Osteoblast (primary cell): ENCODE results near the gene SPAG6. TPM values are rescaled to one million over a fixed set of nuclear protein-coding genes. Genes with fewer than 3 reads are reported as not detected.

Experiments
- DNase-seq: peaks from one replicate; pipeline ENCODE4 v3.0.0; 2011; ENCODE audit warnings: low spot score, mixed read lengths; ENCODE audit not compliant: insufficient read length; ENCODE audit errors: missing footprints
- H2AFZ ChIP-seq: 2 replicates; pipeline ENCODE4 v1.6.0; 2011; ENCODE audit warnings: mild to moderate bottlenecking, low read length
- H3K27ac ChIP-seq: 2 replicates; pipeline ENCODE4 v1.5.1; 2011; ENCODE audit warnings: mild to moderate bottlenecking, low read depth, low read length, moderate library complexity
- H3K27me3 ChIP-seq: 2 replicates; pipeline ENCODE4 v1.6.0; 2012; ENCODE audit warnings: mild to moderate bottlenecking, control low read depth, inconsistent platforms, low read length, moderate library complexity; ENCODE audit not compliant: insufficient read depth
- H3K36me3 ChIP-seq: 2 replicates; pipeline ENCODE4 v1.5.1; 2011; ENCODE audit warnings: mild to moderate bottlenecking, low read length, control low read depth, moderate library complexity; ENCODE audit not compliant: insufficient read depth
- H3K4me1 ChIP-seq: 2 replicates; pipeline ENCODE4 v1.5.1; 2011; ENCODE audit warnings: mild to moderate bottlenecking, low read length, control low read depth, moderate library complexity; ENCODE audit not compliant: insufficient read depth
- H3K4me2 ChIP-seq: 2 replicates; pipeline ENCODE4 v1.6.0; 2011; ENCODE audit warnings: mild to moderate bottlenecking, low read length; ENCODE audit not compliant: insufficient read depth
- H3K4me3 ChIP-seq: fragments of 200-600 bp; sonication (generic); 3 replicates; pipeline ENCODE4 v1.5.1; 2012; ENCODE audit warnings: mild to moderate bottlenecking, low read length, inconsistent platforms; ENCODE audit not compliant: insufficient read depth
- H3K79me2 ChIP-seq: 2 replicates; pipeline ENCODE4 v1.6.0; 2012; ENCODE audit warnings: mild to moderate bottlenecking, low read length, control low read depth, inconsistent platforms; ENCODE audit not compliant: insufficient read depth
- H3K9me3 ChIP-seq: 2 replicates; pipeline ENCODE4 v1.5.1; 2011; ENCODE audit warnings: low read depth, low read length, control low read depth
- H4K20me1 ChIP-seq: 2 replicates; pipeline ENCODE4 v1.6.0; 2012; ENCODE audit warnings: mild to moderate bottlenecking, low read length, control low read depth; ENCODE audit not compliant: insufficient read depth
- total RNA-seq: library from RNA; depleted of rRNA; stranded (reverse); fragments of >200 nt; gene quantifications from 2 replicates; pipeline ENCODE4 v1.2.3, GENCODE V29; 2012
- TF ChIP-seq, protein P1 (sequence below): IDR thresholded peaks from 2 replicates; pipeline ENCODE4 v1.5.1; 2011; ENCODE audit warnings: mild to moderate bottlenecking, low read depth, low read length, moderate library complexity; ENCODE audit errors: extremely low read depth

SPAG6 gene
- total RNA-seq, 1 donor = not detected

DNA sequence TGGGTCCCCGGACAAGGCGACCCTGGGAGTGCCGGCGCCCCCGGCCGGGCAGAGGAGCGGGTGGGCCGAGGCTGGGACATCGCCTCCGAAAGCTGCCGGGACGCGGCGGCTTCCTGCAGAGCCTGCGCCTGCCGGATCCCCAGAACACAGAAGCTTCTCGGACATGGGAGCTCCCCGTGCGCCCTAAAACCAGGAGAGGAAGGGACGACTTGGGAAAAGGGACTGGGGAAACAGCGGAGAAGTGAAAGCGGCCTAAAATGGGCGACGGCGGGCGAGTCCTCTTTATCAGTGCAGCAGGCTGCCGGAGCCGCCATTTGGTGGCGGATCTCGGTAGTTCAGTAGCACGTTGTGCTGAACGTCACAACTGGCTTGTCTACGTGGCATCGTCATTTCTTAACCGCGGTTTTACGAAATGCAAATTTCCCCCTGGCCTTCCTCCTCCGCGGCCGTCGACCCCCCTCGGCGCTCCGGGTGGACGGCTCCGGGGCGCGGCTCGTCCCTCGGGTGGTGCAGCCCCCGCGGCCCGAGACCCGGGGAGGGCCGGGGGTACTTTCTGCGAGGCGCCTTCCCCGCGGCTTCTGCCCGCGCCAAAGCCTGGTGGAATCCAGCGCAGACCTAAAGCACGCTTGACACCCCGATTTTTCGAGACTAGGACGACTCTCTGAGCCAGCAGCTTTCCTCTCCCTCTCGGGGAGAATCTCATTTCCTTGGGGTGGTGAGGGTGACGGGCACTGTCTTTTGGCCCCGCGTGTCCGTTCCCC, 9.9 kb upstream of the SPAG6 start:
- Histone ChIP-seq H3K4me2 (peak overlapping the region; percentile 83), H3K27me3 (peaks cover 66% of the 10 kb centered on the region), H2AFZ (peak overlapping the region; percentile 92)

DNA sequence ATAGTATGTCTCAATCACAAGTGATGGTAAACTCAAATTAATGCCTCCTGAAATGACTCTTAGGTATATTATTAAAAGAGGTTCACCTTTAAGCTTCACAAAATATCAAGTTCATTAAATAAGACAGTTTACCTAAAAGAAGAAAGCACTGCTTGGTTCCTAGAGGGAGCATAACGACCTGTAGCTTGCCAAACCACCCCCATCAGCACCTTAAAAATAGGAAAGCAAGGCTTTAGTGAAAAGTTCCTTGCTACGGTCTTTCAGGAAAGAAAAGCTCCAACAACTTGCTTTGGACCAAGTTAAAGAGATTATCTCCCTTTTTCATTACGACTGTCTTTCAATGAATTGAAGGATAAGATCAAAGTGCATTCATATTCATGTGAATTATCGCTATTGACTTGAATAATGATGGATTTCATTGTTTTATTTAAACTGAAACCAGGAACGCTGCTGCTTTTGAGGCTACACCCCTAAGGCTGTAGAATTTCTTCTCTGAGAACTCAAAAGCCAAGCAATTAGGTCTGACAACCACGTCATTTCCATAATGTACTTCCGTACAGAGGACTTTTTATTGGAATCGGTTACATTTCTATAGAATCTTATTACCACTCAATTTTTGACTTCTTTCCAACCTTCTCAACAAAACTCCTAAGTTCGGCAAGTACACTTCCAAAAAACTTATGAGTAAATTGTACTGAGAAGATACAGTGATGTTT, 7.0 kb upstream of the SPAG6 start:
- Histone ChIP-seq H3K79me2 (no peaks in the 10 kb centered on the region), H3K4me2 (no peak overlapping the region), H2AFZ (no peak overlapping the region), H4K20me1 (no peaks in the 10 kb centered on the region), H3K27me3 (peaks cover 88% of the 10 kb centered on the region), H3K4me1 (peaks cover 7% of the 10 kb centered on the region), H3K4me3 (no peak overlapping the region), H3K9me3 (no peaks in the 10 kb centered on the region), H3K27ac (no peak overlapping the region), H3K36me3 (no peaks in the 10 kb centered on the region)
- no peak for DNase-seq
- TF ChIP-seq, protein P1, sequence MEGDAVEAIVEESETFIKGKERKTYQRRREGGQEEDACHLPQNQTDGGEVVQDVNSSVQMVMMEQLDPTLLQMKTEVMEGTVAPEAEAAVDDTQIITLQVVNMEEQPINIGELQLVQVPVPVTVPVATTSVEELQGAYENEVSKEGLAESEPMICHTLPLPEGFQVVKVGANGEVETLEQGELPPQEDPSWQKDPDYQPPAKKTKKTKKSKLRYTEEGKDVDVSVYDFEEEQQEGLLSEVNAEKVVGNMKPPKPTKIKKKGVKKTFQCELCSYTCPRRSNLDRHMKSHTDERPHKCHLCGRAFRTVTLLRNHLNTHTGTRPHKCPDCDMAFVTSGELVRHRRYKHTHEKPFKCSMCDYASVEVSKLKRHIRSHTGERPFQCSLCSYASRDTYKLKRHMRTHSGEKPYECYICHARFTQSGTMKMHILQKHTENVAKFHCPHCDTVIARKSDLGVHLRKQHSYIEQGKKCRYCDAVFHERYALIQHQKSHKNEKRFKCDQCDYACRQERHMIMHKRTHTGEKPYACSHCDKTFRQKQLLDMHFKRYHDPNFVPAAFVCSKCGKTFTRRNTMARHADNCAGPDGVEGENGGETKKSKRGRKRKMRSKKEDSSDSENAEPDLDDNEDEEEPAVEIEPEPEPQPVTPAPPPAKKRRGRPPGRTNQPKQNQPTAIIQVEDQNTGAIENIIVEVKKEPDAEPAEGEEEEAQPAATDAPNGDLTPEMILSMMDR = no peak

More for the DNA sequence above, 9.9 kb upstream of the SPAG6 start:
- Histone ChIP-seq H3K9me3 (no peaks in the 10 kb centered on the region), H4K20me1 (no peaks in the 10 kb centered on the region), H3K36me3 (no peaks in the 10 kb centered on the region), H3K79me2 (no peaks in the 10 kb centered on the region), H3K4me1 (no peaks in the 10 kb centered on the region), H3K4me3 (peak overlapping the region; percentile 71), H3K27ac (no peak overlapping the region)
- TF ChIP-seq, protein P1 = no peak
- peak; percentile 98 for DNase-seq

DNA sequence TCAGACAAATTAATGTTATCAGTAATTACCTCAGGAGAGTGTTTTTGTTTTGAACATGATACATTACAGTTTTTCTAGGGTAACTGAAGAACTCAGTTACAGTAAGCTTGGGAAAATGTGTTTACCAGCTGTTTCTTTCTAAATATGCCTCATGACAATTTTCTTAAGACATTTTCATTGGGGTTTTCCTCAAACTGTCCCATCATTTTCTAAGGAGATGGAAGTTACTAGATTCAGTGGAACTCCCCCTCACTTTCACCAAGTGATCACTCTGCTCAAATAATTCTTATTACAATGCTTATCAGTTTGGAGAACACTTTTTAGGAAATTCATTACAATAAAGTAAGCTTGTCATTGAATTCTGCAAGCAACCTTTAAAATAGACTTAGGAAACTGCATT, 6.4 kb upstream of the SPAG6 start:
- Histone ChIP-seq H3K4me2 (no peak overlapping the region), H2AFZ (no peak overlapping the region), H3K4me3 (no peak overlapping the region), H3K27me3 (peaks cover 89% of the 10 kb centered on the region), H3K36me3 (no peaks in the 10 kb centered on the region), H3K4me1 (peaks cover 7% of the 10 kb centered on the region), H3K27ac (no peak overlapping the region), H3K79me2 (no peaks in the 10 kb centered on the region), H4K20me1 (no peaks in the 10 kb centered on the region), H3K9me3 (no peaks in the 10 kb centered on the region)
- DNase-seq = no peak
- TF ChIP-seq, protein P1 = no peak

DNA sequence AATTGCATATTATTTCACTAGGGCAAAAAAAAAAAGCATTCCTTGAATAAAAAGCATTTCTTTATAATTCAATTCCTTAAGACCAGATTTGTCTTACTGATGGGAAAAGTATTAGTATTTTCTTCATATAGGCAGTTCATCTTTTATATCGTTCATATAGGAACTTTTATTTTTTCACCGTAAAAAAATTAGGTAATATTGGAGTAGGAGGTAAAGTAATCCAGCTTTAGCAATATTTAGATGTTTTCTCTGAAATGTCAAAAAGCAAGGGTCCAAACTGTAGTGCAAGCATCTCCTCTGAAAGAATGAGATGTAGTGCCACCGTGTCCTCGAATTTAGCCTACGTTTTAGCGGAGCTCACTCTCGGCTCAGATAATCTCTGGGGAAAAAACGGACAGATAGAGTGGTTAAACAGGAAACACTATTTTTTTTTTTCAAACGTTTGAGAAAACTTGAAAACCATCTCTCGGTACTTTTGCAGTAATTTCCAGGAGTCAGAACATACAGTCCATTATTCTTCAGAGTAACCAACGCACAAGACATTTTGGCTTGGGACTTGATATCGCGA, 5.5 kb upstream of the SPAG6 start:
- no peak for DNase-seq
- Histone ChIP-seq H3K4me2 (peak overlapping the region; percentile 77), H3K36me3 (no peaks in the 10 kb centered on the region), H3K27me3 (peaks cover 89% of the 10 kb centered on the region), H3K4me3 (peak overlapping the region; percentile 80), H3K27ac (peak overlapping the region; percentile 86), H3K79me2 (no peaks in the 10 kb centered on the region), H2AFZ (peak overlapping the region; percentile 13), H3K9me3 (no peaks in the 10 kb centered on the region), H4K20me1 (no peaks in the 10 kb centered on the region), H3K4me1 (peaks cover 7% of the 10 kb centered on the region)
- TF ChIP-seq, protein P1 = no peak
